Measurements from ENCODE around the gene PVALEF.
"Not testable (repeated sequence)": the region's sequence is repeated elsewhere in the genome, so short reads cannot be mapped to it uniquely, and the experiment has no call there.

Gene PVALEF

GRCh38 chr17:81144423-81144781, 20.9 kb upstream of the PVALEF start:
- Histone ChIP-seq H3K9ac (ENCODE audit: low read length) (no peak overlapping the region), H3K4me2 (ENCODE audit: low read length) (no peak overlapping the region), H2AK5ac (ENCODE audit: low read length) (no peak overlapping the region), H4K8ac (ENCODE audit: low read depth, low read length) (no peak overlapping the region), H3K56ac (ENCODE audit: low read length) (no peak overlapping the region), H3K79me1 (ENCODE audit: low read length) (no peaks in the 10 kb centered on the region), H3K79me2 (ENCODE audit: control insufficient read depth, insufficient read depth, low read length) (no peaks in the 10 kb centered on the region), H3K4me3 (ENCODE audit: low read length) (no peak overlapping the region), H4K5ac (ENCODE audit: low read length) (no peak overlapping the region), H3K27me3 (ENCODE audit: insufficient read depth, low read length, poor library complexity) (no peaks in the 10 kb centered on the region), H2BK5ac (ENCODE audit: low read length) (no peak overlapping the region), H2BK120ac (ENCODE audit: low read depth, low read length) (no peak overlapping the region), H3K4me1 (ENCODE audit: control insufficient read depth, low read depth, low read length) (no peaks in the 10 kb centered on the region), H3K23ac (ENCODE audit: low read length) (no peak overlapping the region), H3K18ac (ENCODE audit: low read length) (no peak overlapping the region), H3K36me3 (ENCODE audit: control insufficient read depth, insufficient read depth, low read length) (no peaks in the 10 kb centered on the region), H3K4ac (ENCODE audit: low read depth, low read length) (no peak overlapping the region), H3K27ac (ENCODE audit: low read depth, low read length) (no peak overlapping the region), H2BK15ac (replicated peaks; ENCODE audit: low read depth) (no peak overlapping the region)
- DNase-seq: no peak
- no CpG with 5 or more reads among the region's 14 CpGs for WGBS (ENCODE audit: extremely low coverage, insufficient coverage, low lambda C conversion rate)

DNA sequence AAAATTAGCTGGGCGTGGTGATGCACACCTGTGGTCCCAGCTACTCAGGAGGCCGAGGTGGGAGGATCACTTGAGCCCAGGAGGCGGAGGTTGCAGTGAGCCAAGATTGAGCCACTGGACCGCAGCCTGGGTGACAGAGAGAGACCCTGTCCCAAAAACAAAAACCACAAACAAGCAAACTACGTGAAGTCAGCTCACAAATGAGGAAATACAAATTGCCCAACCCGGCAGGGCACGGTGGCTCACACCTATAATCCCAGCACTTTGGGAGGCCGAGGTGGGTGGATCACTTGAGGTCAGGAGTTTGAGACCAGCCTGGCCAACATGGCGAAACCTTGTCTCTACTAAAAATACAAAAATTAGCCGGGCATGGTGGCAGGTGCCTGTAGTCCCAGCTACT, 19.1 kb upstream of the PVALEF start:
- not testable (repeated sequence) for H3K27me3 ChIP-seq (ENCODE audit: insufficient read depth, low read length, poor library complexity); H3K23ac ChIP-seq (ENCODE audit: low read length); H2BK5ac ChIP-seq (ENCODE audit: low read length); H3K79me2 ChIP-seq (ENCODE audit: control insufficient read depth, insufficient read depth, low read length); H4K8ac ChIP-seq (ENCODE audit: low read depth, low read length); H3K4me3 ChIP-seq (ENCODE audit: low read length); H3K18ac ChIP-seq (ENCODE audit: low read length); H2BK15ac ChIP-seq (replicated peaks; ENCODE audit: low read depth); H3K36me3 ChIP-seq (ENCODE audit: control insufficient read depth, insufficient read depth, low read length); H3K9ac ChIP-seq (ENCODE audit: low read length); DNase-seq; H3K27ac ChIP-seq (ENCODE audit: low read depth, low read length); H2BK120ac ChIP-seq (ENCODE audit: low read depth, low read length); H3K56ac ChIP-seq (ENCODE audit: low read length); H3K79me1 ChIP-seq (ENCODE audit: low read length); H3K4me1 ChIP-seq (ENCODE audit: control insufficient read depth, low read depth, low read length); H2AK5ac ChIP-seq (ENCODE audit: low read length); H3K4ac ChIP-seq (ENCODE audit: low read depth, low read length); H4K5ac ChIP-seq (ENCODE audit: low read length); H3K4me2 ChIP-seq (ENCODE audit: low read length)
- no CpG with 5 or more reads among the region's 10 CpGs for WGBS (ENCODE audit: extremely low coverage, insufficient coverage, low lambda C conversion rate)

- Histone ChIP-seq H2BK120ac (ENCODE audit: low read depth, low read length) (no peak overlapping the region), H3K4me3 (ENCODE audit: low read length) (no peak overlapping the region), H3K79me2 (ENCODE audit: control insufficient read depth, insufficient read depth, low read length) (no peaks in the 10 kb centered on the region), H3K79me1 (ENCODE audit: low read length) (no peaks in the 10 kb centered on the region), H3K56ac (ENCODE audit: low read length) (no peak overlapping the region), H3K9ac (ENCODE audit: low read length) (no peak overlapping the region), H3K18ac (ENCODE audit: low read length) (no peak overlapping the region), H2AK5ac (ENCODE audit: low read length) (no peak overlapping the region), H3K4me2 (ENCODE audit: low read length) (no peak overlapping the region), H3K36me3 (ENCODE audit: control insufficient read depth, insufficient read depth, low read length) (no peaks in the 10 kb centered on the region), H3K27me3 (ENCODE audit: insufficient read depth, low read length, poor library complexity) (no peaks in the 10 kb centered on the region), H4K5ac (ENCODE audit: low read length) (no peak overlapping the region), H3K23ac (ENCODE audit: low read length) (no peak overlapping the region), H2BK15ac (replicated peaks; ENCODE audit: low read depth) (no peak overlapping the region), H3K27ac (ENCODE audit: low read depth, low read length) (no peak overlapping the region), H3K4ac (ENCODE audit: low read depth, low read length) (no peak overlapping the region), H4K8ac (ENCODE audit: low read depth, low read length) (no peak overlapping the region), H2BK5ac (ENCODE audit: low read length) (no peak overlapping the region), H3K4me1 (ENCODE audit: control insufficient read depth, low read depth, low read length) (no peaks in the 10 kb centered on the region)
- WGBS (ENCODE audit: extremely low coverage, insufficient coverage, low lambda C conversion rate): no CpG with 5 or more reads among the region's 10 CpGs
- DNase-seq: no peak
These were observed 17.6 kb upstream of the PVALEF start for GRCh38 chr17:81147701-81148100.

DNA sequence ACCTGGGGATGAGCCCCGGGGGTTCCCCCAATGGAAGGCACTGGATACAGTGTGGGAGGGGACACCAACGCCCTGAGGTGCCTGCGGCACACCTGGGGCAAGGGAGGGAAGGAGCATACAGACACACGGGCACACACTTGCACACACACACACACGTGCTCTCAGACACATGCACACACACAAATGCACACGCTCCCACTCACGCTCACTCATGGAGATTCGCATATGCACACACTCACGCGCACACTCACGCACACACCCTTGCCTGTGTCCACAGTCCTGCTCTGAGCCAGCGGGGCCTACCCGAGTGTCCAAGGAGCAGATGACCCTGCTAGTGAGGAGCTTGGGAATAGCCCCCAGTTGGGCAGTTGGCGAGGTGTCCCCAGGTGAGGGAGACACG, 16.7 kb upstream of the PVALEF start:
- Histone ChIP-seq H3K36me3 (ENCODE audit: control insufficient read depth, insufficient read depth, low read length) (no peaks in the 10 kb centered on the region), H2BK15ac (replicated peaks; ENCODE audit: low read depth) (no peak overlapping the region), H3K79me2 (ENCODE audit: control insufficient read depth, insufficient read depth, low read length) (no peaks in the 10 kb centered on the region), H3K23ac (ENCODE audit: low read length) (no peak overlapping the region), H2AK5ac (ENCODE audit: low read length) (no peak overlapping the region), H2BK120ac (ENCODE audit: low read depth, low read length) (no peak overlapping the region), H3K4me3 (ENCODE audit: low read length) (no peak overlapping the region), H3K4ac (ENCODE audit: low read depth, low read length) (no peak overlapping the region), H3K4me1 (ENCODE audit: control insufficient read depth, low read depth, low read length) (no peaks in the 10 kb centered on the region), H4K8ac (ENCODE audit: low read depth, low read length) (no peak overlapping the region), H3K27me3 (ENCODE audit: insufficient read depth, low read length, poor library complexity) (no peaks in the 10 kb centered on the region), H3K79me1 (ENCODE audit: low read length) (no peaks in the 10 kb centered on the region), H3K56ac (ENCODE audit: low read length) (no peak overlapping the region), H4K5ac (ENCODE audit: low read length) (no peak overlapping the region), H3K27ac (ENCODE audit: low read depth, low read length) (no peak overlapping the region), H3K9ac (ENCODE audit: low read length) (no peak overlapping the region), H3K4me2 (ENCODE audit: low read length) (no peak overlapping the region), H2BK5ac (ENCODE audit: low read length) (no peak overlapping the region), H3K18ac (ENCODE audit: low read length) (no peak overlapping the region)
- WGBS (ENCODE audit: extremely low coverage, insufficient coverage, low lambda C conversion rate): no CpG with 5 or more reads among the region's 15 CpGs
- DNase-seq: no peak

DNA sequence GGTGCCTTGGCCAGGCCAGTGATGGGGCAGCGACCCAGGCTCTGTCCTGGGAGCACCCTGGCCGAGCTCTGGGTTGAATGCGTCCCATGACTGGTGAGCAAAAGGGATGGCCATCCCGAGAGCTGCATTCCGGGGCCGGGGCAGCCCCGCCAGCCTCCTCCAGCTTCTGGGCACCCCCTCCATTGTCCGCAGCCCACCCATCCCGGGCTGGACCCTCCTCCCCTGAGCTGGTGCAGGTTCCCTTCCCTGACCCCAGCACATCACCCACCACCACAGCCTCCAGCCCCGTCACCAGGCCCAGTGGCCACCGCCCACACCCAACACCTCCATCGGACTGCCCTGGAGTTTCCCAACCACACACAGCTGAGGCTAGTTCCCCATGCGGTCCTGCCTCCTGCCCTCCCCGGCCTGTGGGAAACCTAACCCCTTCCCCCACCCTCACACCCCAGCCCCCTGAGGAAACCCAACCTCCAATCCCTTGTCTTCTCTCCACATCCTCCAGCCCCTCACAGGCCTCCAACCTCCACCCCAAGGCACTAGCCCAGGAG, 16.2 kb upstream of the PVALEF start:
- no CpG with 5 or more reads among the region's 14 CpGs for WGBS (ENCODE audit: extremely low coverage, insufficient coverage, low lambda C conversion rate)
- Histone ChIP-seq H3K4me1 (ENCODE audit: control insufficient read depth, low read depth, low read length) (no peaks in the 10 kb centered on the region), H3K79me1 (ENCODE audit: low read length) (no peaks in the 10 kb centered on the region), H3K4me3 (ENCODE audit: low read length) (no peak overlapping the region), H3K4ac (ENCODE audit: low read depth, low read length) (no peak overlapping the region), H3K18ac (ENCODE audit: low read length) (no peak overlapping the region), H3K9ac (ENCODE audit: low read length) (no peak overlapping the region), H3K36me3 (ENCODE audit: control insufficient read depth, insufficient read depth, low read length) (no peaks in the 10 kb centered on the region), H3K4me2 (ENCODE audit: low read length) (no peak overlapping the region), H3K23ac (ENCODE audit: low read length) (no peak overlapping the region), H3K27ac (ENCODE audit: low read depth, low read length) (no peak overlapping the region), H4K8ac (ENCODE audit: low read depth, low read length) (no peak overlapping the region), H3K56ac (ENCODE audit: low read length) (no peak overlapping the region), H2AK5ac (ENCODE audit: low read length) (no peak overlapping the region), H3K27me3 (ENCODE audit: insufficient read depth, low read length, poor library complexity) (no peaks in the 10 kb centered on the region), H2BK15ac (replicated peaks; ENCODE audit: low read depth) (no peak overlapping the region), H2BK5ac (ENCODE audit: low read length) (no peak overlapping the region), H2BK120ac (ENCODE audit: low read depth, low read length) (no peak overlapping the region), H3K79me2 (ENCODE audit: control insufficient read depth, insufficient read depth, low read length) (no peaks in the 10 kb centered on the region), H4K5ac (ENCODE audit: low read length) (no peak overlapping the region)
- no peak for DNase-seq

DNA sequence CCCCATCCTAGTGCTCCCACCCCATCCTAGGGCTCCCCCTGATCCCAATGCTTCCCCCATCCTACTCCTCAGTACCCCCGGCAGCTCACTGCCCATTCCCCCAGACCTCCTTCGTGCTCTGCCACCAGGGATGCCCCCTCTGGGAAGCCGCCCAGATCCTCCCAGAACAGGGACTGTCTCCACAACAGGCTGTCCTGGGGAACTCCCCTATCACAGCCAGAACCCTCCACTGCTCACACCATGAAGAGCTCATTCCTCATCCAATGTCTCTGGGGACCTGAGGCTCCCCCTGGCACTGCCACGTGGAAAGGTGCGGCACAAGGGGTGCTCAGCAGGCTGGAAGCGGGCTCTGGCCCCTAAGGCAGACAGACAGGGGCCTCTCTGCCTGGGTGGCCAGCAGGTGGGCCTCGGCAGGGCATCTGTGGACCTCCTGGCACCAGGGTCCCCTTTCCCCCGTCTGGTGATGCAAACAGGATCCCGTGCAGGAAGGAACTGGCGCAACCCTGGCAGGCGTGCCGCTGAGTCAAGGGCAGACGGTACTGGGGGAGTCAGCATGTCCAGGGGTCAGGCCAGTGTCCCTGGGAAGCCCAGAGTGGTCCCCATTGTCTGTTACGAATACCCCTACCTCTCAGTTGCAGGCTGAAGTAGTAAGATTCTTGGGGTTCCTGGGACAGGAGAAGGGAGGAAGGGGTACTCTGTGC, 14.8 kb upstream of the PVALEF start:
- H3K4me2 ChIP-seq (ENCODE audit: low read length): no peak overlapping the region
- no peak overlapping the region for H3K18ac ChIP-seq (ENCODE audit: low read length)
- H3K4me1 ChIP-seq (ENCODE audit: control insufficient read depth, low read depth, low read length): no peaks in the 10 kb centered on the region
- H3K4me3 ChIP-seq (ENCODE audit: low read length): no peak overlapping the region
- H3K9ac ChIP-seq (ENCODE audit: low read length): no peak overlapping the region
- H3K23ac ChIP-seq (ENCODE audit: low read length): no peak overlapping the region
- H2BK120ac ChIP-seq (ENCODE audit: low read depth, low read length): no peak overlapping the region
- WGBS (ENCODE audit: extremely low coverage, insufficient coverage, low lambda C conversion rate): no CpG with 5 or more reads among the region's 14 CpGs
- DNase-seq: no peak
- H3K27ac ChIP-seq (ENCODE audit: low read depth, low read length): no peak overlapping the region
- no peak overlapping the region for H3K4ac ChIP-seq (ENCODE audit: low read depth, low read length)
- no peak overlapping the region for H4K8ac ChIP-seq (ENCODE audit: low read depth, low read length)
- no peak overlapping the region for H2BK5ac ChIP-seq (ENCODE audit: low read length)
- no peaks in the 10 kb centered on the region for H3K27me3 ChIP-seq (ENCODE audit: insufficient read depth, low read length, poor library complexity)
- no peaks in the 10 kb centered on the region for H3K79me2 ChIP-seq (ENCODE audit: control insufficient read depth, insufficient read depth, low read length)
- H4K5ac ChIP-seq (ENCODE audit: low read length): no peak overlapping the region
- H2BK15ac ChIP-seq (replicated peaks; ENCODE audit: low read depth): no peak overlapping the region
- H3K36me3 ChIP-seq (ENCODE audit: control insufficient read depth, insufficient read depth, low read length): no peaks in the 10 kb centered on the region
- no peak overlapping the region for H3K56ac ChIP-seq (ENCODE audit: low read length)
- no peak overlapping the region for H2AK5ac ChIP-seq (ENCODE audit: low read length)
- H3K79me1 ChIP-seq (ENCODE audit: low read length): no peaks in the 10 kb centered on the region
